Ascending aorta (tissue), 2 donors: ENCODE measurements around the gene IZUMO2. TPM values are rescaled to one million over a fixed set of nuclear protein-coding genes. Genes with fewer than 3 reads are reported as not detected.

Source experiments
- DNase-seq, 2 donors: peaks; one replicate each; pipeline ENCODE4 v3.0.0-alpha.2; 2019; ENCODE audit warnings: low spot score in 2 of 2
- H3K27ac ChIP-seq, 2 donors: fragments of 200-600 bp; sonication (generic); one replicate each; pipeline ENCODE4 v1.5.1; 2016 to 2017; ENCODE audit warnings: mild to moderate bottlenecking in 1 of 2
- H3K27me3 ChIP-seq: fragments of 200-600 bp; sonication (generic); one replicate; pipeline ENCODE4 v1.5.1; 2017
- H3K36me3 ChIP-seq, 2 donors: fragments of 200-600 bp; sonication (generic); one replicate each; pipeline ENCODE4 v1.5.1; 2016
- H3K4me1 ChIP-seq, 2 donors: fragments of 200-600 bp; sonication (generic); one replicate each; pipeline ENCODE4 v1.5.1; 2016 to 2017; ENCODE audit warnings: mild to moderate bottlenecking in 1 of 2
- H3K4me3 ChIP-seq, 2 donors: fragments of 200-600 bp; sonication (generic); one replicate each; pipeline ENCODE4 v1.5.1; 2016 to 2017; ENCODE audit warnings: mild to moderate bottlenecking in 1 of 2
- H3K9me3 ChIP-seq, 2 donors: fragments of 200-600 bp; sonication (generic); one replicate each; pipeline ENCODE4 v1.5.1; 2016
- intact Hi-C: fragments of 100-400 bp; cut with DNase I; formaldehyde crosslinking; loops from one replicate; pipeline ENCODE4 v1.15.1; 2023
- total RNA-seq: library from RNA; depleted of rRNA; stranded (reverse); fragments of >200 nt; gene quantifications from one replicate; pipeline ENCODE4 v1.1.0, GENCODE V29; 2016
- TF ChIP-seq, protein P1 (sequence below), 3 experiments: fragments of 200-600 bp in 2 of 3; fragments of 450-650 bp in 1 of 3; sonication (generic) in 2 of 3; IDR thresholded peaks; one replicate each; pipeline ENCODE4 v1.5.1; 2016 to 2019; ENCODE audit warnings: antibody characterized with exemption in 3 of 3, mild to moderate bottlenecking in 1 of 3, moderate library complexity in 1 of 3

The IZUMO2 gene
- total RNA-seq, 1 donor from 2014 or later, result not detected

DNA sequence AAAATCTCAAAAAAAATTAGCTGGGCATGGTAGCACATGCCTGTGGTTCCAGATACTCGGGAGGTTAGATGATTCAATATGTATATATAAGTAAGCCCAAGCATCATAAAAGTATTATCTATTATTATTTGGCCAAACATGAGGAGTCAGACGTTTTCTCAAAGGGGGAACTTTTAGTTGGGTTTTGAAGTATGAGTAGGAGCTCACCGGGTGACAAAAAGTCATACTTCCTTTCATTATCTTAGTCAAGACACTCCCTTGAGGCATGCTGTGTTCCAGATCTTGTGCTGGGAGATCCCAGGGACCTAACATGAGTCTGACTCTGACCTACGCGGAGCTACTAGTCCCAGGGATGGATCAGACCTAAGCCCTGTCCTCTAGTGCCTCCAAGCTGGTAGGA lies 32.1 kb upstream of the IZUMO2 start:
- intact Hi-C loops, result no loop called here
- Histone ChIP-seq H3K36me3 (no peaks in the 10 kb centered on the region), H3K27me3 (no peaks in the 10 kb centered on the region), H3K4me3 (no peak overlapping the region), H3K9me3 (no peaks in the 10 kb centered on the region), H3K27ac (no peak overlapping the region), H3K4me1 (peaks cover 0 to 7% of the 10 kb centered on the region in 2 donors)
- TF ChIP-seq, protein P1, sequence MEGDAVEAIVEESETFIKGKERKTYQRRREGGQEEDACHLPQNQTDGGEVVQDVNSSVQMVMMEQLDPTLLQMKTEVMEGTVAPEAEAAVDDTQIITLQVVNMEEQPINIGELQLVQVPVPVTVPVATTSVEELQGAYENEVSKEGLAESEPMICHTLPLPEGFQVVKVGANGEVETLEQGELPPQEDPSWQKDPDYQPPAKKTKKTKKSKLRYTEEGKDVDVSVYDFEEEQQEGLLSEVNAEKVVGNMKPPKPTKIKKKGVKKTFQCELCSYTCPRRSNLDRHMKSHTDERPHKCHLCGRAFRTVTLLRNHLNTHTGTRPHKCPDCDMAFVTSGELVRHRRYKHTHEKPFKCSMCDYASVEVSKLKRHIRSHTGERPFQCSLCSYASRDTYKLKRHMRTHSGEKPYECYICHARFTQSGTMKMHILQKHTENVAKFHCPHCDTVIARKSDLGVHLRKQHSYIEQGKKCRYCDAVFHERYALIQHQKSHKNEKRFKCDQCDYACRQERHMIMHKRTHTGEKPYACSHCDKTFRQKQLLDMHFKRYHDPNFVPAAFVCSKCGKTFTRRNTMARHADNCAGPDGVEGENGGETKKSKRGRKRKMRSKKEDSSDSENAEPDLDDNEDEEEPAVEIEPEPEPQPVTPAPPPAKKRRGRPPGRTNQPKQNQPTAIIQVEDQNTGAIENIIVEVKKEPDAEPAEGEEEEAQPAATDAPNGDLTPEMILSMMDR (IDR thresholded peaks at IDR 0.05), result no peak
- DNase-seq, result no peak

DNA sequence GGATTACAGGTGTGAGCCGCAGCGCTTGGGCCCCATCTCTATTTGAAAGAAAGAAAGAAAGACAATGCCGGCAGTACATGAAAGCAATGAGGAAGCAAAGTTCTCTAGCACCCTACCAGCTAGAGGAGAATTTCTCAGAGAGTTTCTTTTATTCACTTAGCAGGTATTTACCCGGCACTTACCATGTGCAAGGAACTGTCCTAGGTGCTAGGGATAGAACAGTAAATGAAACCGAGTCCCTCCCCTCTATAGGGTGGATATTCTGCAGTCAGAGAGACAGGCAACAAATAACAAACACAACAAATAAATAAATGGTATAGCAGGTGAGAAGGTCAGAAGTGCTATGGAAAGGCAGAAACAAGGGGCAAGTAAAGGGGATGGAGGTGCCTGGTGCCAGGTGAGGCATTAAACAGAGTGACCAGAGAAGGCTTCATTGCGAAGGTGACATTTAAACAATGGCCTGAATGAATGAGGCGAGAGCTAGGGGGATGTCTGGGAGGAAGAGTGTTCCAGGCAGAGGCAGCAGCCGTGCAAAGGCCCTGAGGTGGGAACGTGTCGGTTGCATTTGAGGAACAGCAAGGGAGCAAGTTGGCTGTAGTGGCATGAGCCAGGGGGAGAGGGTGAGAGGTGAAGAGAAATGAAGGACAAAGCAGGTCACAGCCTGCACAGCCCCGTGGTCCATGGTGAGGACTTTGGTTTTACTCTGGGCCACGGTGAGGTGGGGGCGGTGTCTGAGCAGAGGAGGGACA lies 29.6 kb upstream of the IZUMO2 start:
- Histone ChIP-seq H3K36me3 (no peaks in the 10 kb centered on the region), H3K9me3 (no peaks in the 10 kb centered on the region), H3K27ac (no peak overlapping the region), H3K4me3 (no peak overlapping the region), H3K4me1 (no peaks in the 10 kb centered on the region), H3K27me3 (no peaks in the 10 kb centered on the region)
- no peak for DNase-seq
- intact Hi-C loops, result no loop called here
- TF ChIP-seq, protein P1 (IDR thresholded peaks at IDR 0.05), result no peak

DNA sequence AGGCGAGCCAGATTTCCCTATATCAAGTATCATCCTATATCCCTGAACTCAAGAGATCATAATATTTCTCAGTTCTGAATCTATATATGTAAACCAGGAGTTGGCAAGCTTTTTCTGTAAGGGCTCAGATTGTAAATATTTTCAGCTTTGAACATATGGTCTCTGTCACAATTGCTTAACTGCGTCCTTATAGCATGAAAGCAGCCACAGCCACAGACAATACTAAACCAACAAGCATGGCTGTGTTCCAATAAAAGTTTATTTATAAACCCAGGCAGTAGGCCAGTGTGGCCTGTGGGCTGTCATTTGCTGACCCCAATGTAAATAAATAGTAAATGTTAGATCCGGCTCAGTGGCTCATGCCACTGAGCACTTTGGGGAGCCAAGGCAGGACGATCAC lies 28.1 kb upstream of the IZUMO2 start:
- H3K27ac ChIP-seq, result no peak overlapping the region
- H3K4me1 ChIP-seq, result no peaks in the 10 kb centered on the region

DNA sequence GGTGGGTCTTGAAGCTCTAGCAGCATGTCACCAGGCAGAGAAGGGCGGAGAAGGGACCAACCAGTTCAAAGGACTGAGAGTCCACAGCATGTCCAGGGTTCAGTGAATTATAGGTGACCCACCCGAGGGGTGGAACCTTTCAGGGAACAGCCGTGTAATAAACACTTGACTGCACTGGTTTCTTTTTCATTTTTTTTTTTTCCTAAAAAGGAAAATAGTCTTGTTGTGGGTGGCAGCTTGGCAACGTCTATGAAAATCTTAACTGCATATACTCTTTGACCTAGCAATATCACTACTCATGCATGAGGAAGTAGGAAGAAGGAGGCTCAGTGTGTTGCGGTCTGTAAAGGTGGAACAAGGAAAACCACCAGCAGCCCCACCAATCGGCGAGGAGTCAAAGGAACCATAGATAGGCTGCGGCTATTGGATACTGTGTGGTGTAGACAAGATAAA lies 27.4 kb upstream of the IZUMO2 start:
- Histone ChIP-seq H3K27ac (no peak overlapping the region), H3K27me3 (no peaks in the 10 kb centered on the region), H3K36me3 (no peaks in the 10 kb centered on the region), H3K4me3 (no peak overlapping the region), H3K9me3 (no peaks in the 10 kb centered on the region), H3K4me1 (no peaks in the 10 kb centered on the region)
- TF ChIP-seq, protein P1 (IDR thresholded peaks at IDR 0.05), result no peak
- intact Hi-C loops, result no loop called here
- no peak for DNase-seq

More for the DNA sequence above, 28.1 kb upstream of the IZUMO2 start:
- Histone ChIP-seq H3K4me3 (no peak overlapping the region), H3K27me3 (no peaks in the 10 kb centered on the region), H3K9me3 (no peaks in the 10 kb centered on the region), H3K36me3 (no peaks in the 10 kb centered on the region)
- intact Hi-C loops, result no loop called here
- TF ChIP-seq, protein P1 (IDR thresholded peaks at IDR 0.05), result no peak
- no peak for DNase-seq

DNA sequence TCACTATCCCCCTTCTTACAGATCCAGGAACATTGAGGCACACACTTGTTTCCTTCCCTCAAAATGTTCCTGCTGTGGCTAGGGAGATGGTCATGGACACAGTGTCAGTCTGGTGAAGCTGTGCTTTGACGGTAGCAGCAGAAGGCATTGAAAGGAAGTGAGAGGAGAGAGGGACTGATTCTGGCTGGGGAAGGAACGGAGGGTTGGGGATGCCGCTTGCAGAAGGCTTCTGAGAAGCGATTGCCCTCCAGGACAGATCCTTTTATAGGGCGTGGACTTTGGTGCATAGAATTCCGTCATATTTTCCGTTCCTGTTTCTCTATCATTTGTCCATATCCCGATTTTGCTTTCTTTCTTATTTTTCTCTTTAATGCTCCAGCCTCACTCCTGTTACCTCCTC lies 26.2 kb upstream of the IZUMO2 start:
- no peak overlapping the region for H3K27ac ChIP-seq
- no peak overlapping the region for H3K4me3 ChIP-seq
- TF ChIP-seq, protein P1 (IDR thresholded peaks at IDR 0.05), result no peak
- no peaks in the 10 kb centered on the region for H3K27me3 ChIP-seq
- H3K36me3 ChIP-seq, result no peaks in the 10 kb centered on the region
- no peak for DNase-seq
- no peaks in the 10 kb centered on the region for H3K9me3 ChIP-seq
- intact Hi-C loops, result no loop called here
- H3K4me1 ChIP-seq, result no peaks in the 10 kb centered on the region
